Measurements from ENCODE around the gene CCT3. TPM values are rescaled to one million over a fixed set of nuclear protein-coding genes. Genes with fewer than 3 reads are reported as not detected.
"Not testable (repeated sequence)": the region's sequence is repeated elsewhere in the genome, so short reads cannot be mapped to it uniquely, and the experiment has no call there.

CCT3 gene
- polyA plus RNA-seq, 3 donors, result 386 to 411 (median 410) TPM

- DNase-seq (ENCODE audit: low read depth in 3 of 3, low spot score in 2 of 3), result no peak
Measured at GRCh38 chr1:156368889-156369684, 31.0 kb upstream of the CCT3 start, which contains the start of gene RHBG. Gene RHBG, plus strand, starts transcription at chr1:156369211. Its CDS starts 39 bp downstream, at chr1:156369250.

- no peak for DNase-seq (ENCODE audit: low read depth in 3 of 3, low spot score in 2 of 3)
Measured at GRCh38 chr1:156368157-156368658, 30.1 kb upstream of the CCT3 start.

GRCh38 chr1:156367383-156368156 lies 29.5 kb upstream of the CCT3 start:
- DNase-seq (ENCODE audit: low read depth in 3 of 3, low spot score in 2 of 3), result no peak

GRCh38 chr1:156366378-156367166 lies 28.5 kb upstream of the CCT3 start:
- DNase-seq (ENCODE audit: low read depth in 3 of 3, low spot score in 2 of 3), result no peak

GRCh38 chr1:156365754-156366153 lies 27.7 kb upstream of the CCT3 start:
- DNase-seq (ENCODE audit: low read depth in 3 of 3, low spot score in 2 of 3), result no peak

GRCh38 chr1:156360534-156360933 lies 22.4 kb upstream of the CCT3 start:
- no peak for DNase-seq (ENCODE audit: low read depth in 3 of 3, low spot score in 2 of 3)

GRCh38 chr1:156359973-156360372 lies 21.9 kb upstream of the CCT3 start:
- DNase-seq (ENCODE audit: low read depth in 3 of 3, low spot score in 2 of 3), result no peak

- no peak for DNase-seq (ENCODE audit: low read depth in 3 of 3, low spot score in 2 of 3)
Measured at GRCh38 chr1:156359249-156359648, 21.2 kb upstream of the CCT3 start.

- no peak for DNase-seq (ENCODE audit: low read depth in 3 of 3, low spot score in 2 of 3)
Measured at GRCh38 chr1:156358641-156359040, 20.5 kb upstream of the CCT3 start.

- DNase-seq (ENCODE audit: low read depth in 3 of 3, low spot score in 2 of 3), result no peak
Measured at GRCh38 chr1:156357977-156358376, 19.9 kb upstream of the CCT3 start.

- no peak for DNase-seq (ENCODE audit: low read depth in 3 of 3, low spot score in 2 of 3)
Measured at GRCh38 chr1:156356875-156357534, 18.9 kb upstream of the CCT3 start.

GRCh38 chr1:156356262-156356874 lies 18.3 kb upstream of the CCT3 start:
- DNase-seq (ENCODE audit: low read depth in 3 of 3, low spot score in 2 of 3), result no peak

GRCh38 chr1:156352481-156352880 lies 14.4 kb upstream of the CCT3 start:
- DNase-seq (ENCODE audit: low read depth in 3 of 3, low spot score in 2 of 3), result not testable (repeated sequence)

GRCh38 chr1:156347331-156347730 lies 9.2 kb upstream of the CCT3 start:
- DNase-seq (ENCODE audit: low read depth in 3 of 3, low spot score in 2 of 3), result no peak

- no peak for DNase-seq (ENCODE audit: low read depth in 3 of 3, low spot score in 2 of 3)
Measured at GRCh38 chr1:156346636-156347035, 8.5 kb upstream of the CCT3 start.

- not testable (repeated sequence) for DNase-seq (ENCODE audit: low read depth in 3 of 3, low spot score in 2 of 3)
Measured at GRCh38 chr1:156346035-156346434, 7.9 kb upstream of the CCT3 start.

- DNase-seq (ENCODE audit: low read depth in 3 of 3, low spot score in 2 of 3), result no peak
Measured at GRCh38 chr1:156344409-156344808, 6.3 kb upstream of the CCT3 start.

GRCh38 chr1:156342166-156342955 lies 4.3 kb upstream of the CCT3 start:
- DNase-seq (ENCODE audit: low read depth in 3 of 3, low spot score in 2 of 3), result no peak

- DNase-seq (ENCODE audit: low read depth in 3 of 3, low spot score in 2 of 3), result no peak
Measured at GRCh38 chr1:156337888-156338179, 258 bp downstream of the CCT3 start.

Data from right renal cortex interstitium (tissue), 3 donors.